Ovary (tissue), 3 donors: ENCODE data around the gene COMMD10.

Experiments used
- CTCF ChIP-seq, 3 donors: fragments of 450-650 bp in 2 of 3; fragments of 200-600 bp in 1 of 3; IDR thresholded peaks; one replicate each; pipeline versions ENCODE4 v1.5.1 to v1.8.0; 2016 to 2022; ENCODE audit warnings: antibody characterized with exemption in 3 of 3, mild to moderate bottlenecking in 1 of 3
- EP300 ChIP-seq: sonication (generic); formaldehyde crosslinking; IDR thresholded peaks from one replicate; pipeline ENCODE4 v1.6.1; 2017; ENCODE audit warnings: antibody characterized with exemption
- donor health status: DM: no; HTN: no; CAD: no.

- TF ChIP-seq CTCF (IDR thresholded peaks at IDR 0.05) (no peak), EP300 (no peak)
Observed at GRCh38 chr5:116062352-116062751, 22.5 kb upstream of the COMMD10 start.
